ENCODE data around the gene ZBTB4.
A peak's percentile ranks its signal among the peaks of the same experiment; 100 is the strongest.
"Not testable (repeated sequence)": the region's sequence is repeated elsewhere in the genome, so short reads cannot be mapped to it uniquely, and the experiment has no call there.

ZBTB4 gene

GRCh38 chr17:7495906-7496434, 16.5 kb upstream of the ZBTB4 start:
- DNase-seq (ENCODE audit: low read depth): no peak

GRCh38 chr17:7493941-7494340, 14.5 kb upstream of the ZBTB4 start:
- DNase-seq (ENCODE audit: low read depth): no peak

GRCh38 chr17:7491583-7491982, 12.2 kb upstream of the ZBTB4 start:
- DNase-seq (ENCODE audit: low read depth): no peak

GRCh38 chr17:7490144-7490543, 10.7 kb upstream of the ZBTB4 start:
- no peak for DNase-seq (ENCODE audit: low read depth)

- DNase-seq (ENCODE audit: low read depth): peak; percentile 42
Observed at GRCh38 chr17:7486181-7486580, 6.8 kb upstream of the ZBTB4 start.

- no peak for DNase-seq (ENCODE audit: low read depth)
Observed at GRCh38 chr17:7484919-7485377, 5.5 kb upstream of the ZBTB4 start.

- peak; percentile 98 for DNase-seq (ENCODE audit: low read depth)
Observed at GRCh38 chr17:7484067-7484918, 4.9 kb upstream of the ZBTB4 start, which contains the start of gene POLR2A. TSS of gene POLR2A (plus strand) at chr17:7484366.

GRCh38 chr17:7483255-7484066, 4.0 kb upstream of the ZBTB4 start:
- peak; percentile 93 for DNase-seq (ENCODE audit: low read depth)

- DNase-seq (ENCODE audit: low read depth): not testable (repeated sequence)
Observed at GRCh38 chr17:7482742-7483088, 3.3 kb upstream of the ZBTB4 start.

GRCh38 chr17:7481842-7482741, 2.7 kb upstream of the ZBTB4 start:
- not testable (repeated sequence) for DNase-seq (ENCODE audit: low read depth)

GRCh38 chr17:7481275-7481674, 1.8 kb upstream of the ZBTB4 start, which contains the start of gene SLC35G6:
TSS of gene SLC35G6 (plus strand) at chr17:7481446. CDS start at chr17:7481517, 71 bp downstream.
- not testable (repeated sequence) for DNase-seq (ENCODE audit: low read depth)

GRCh38 chr17:7480089-7480384, 606 bp upstream of the ZBTB4 start:
- DNase-seq (ENCODE audit: low read depth): no peak

- DNase-seq (ENCODE audit: low read depth): peak; percentile 37
Observed at GRCh38 chr17:7478276-7479212, 887 bp downstream of the ZBTB4 start.

GRCh38 chr17:7477392-7478275, 1.8 kb downstream of the ZBTB4 start:
- peak; percentile 86 for DNase-seq (ENCODE audit: low read depth)

GRCh38 chr17:7476951-7477350, 2.5 kb downstream of the ZBTB4 start:
- no peak for DNase-seq (ENCODE audit: low read depth)

GRCh38 chr17:7476494-7476893, 2.9 kb downstream of the ZBTB4 start:
- DNase-seq (ENCODE audit: low read depth): peak; percentile 65

GRCh38 chr17:7475764-7476422, 3.5 kb downstream of the ZBTB4 start:
- DNase-seq (ENCODE audit: low read depth): no peak

GRCh38 chr17:7474767-7475166, 4.7 kb downstream of the ZBTB4 start:
- not testable (repeated sequence) for DNase-seq (ENCODE audit: low read depth)

- no peak for DNase-seq (ENCODE audit: low read depth)
Observed at GRCh38 chr17:7471729-7472128, 7.7 kb downstream of the ZBTB4 start.

Measured in iris pigment epithelial cell (primary cell).